Measurements from ENCODE around the gene MLLT3. TPM values are rescaled to one million over a fixed set of nuclear protein-coding genes. Genes with fewer than 3 reads are reported as not detected.

Gene MLLT3
- total RNA-seq, 2 donors from 2014 or later = 5.6 to 5.7 TPM

DNA sequence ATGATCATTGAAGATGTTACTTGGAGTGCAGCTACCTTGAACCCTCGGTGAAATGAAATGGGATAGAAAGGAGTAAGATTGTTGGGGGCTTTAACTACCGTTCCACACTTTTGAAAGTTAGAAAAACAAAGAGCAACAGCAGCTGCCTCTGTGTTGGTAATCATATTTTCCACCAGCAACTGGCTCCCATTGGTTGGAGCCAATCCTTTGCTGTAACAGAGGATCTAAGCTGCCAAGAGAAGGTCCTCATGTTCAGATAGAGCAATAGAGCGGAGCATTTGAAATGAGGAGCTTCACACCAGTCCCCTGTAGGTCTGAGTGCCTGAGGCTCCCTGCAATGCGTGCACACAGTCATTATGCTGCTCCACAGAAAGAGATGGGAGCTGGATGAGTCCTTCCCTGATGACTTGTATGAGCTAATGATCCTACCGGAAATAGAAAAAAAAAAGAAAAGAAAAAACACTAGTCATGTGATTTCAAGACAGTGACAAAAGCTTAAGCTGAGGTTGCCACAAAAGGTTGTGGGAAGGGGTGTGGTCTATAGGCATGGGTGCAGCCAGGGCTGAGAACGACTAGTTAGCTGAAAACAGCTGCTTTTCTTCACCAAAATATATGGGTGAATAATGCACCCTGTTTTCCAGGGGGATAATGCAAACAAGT is 300.7 kb downstream of the MLLT3 start:
- WGBS, 2 donors = 78 to 81% methylated on average over 6 of the region's 6 CpGs
- Histone ChIP-seq H3K4me3 (no peak overlapping the region), H3K27ac (no peak overlapping the region), H3K36me3 (replicated peaks in 1 of 2; ENCODE audit: insufficient read depth in 1 of 2, low read depth in 2 of 2) (no peaks in the 10 kb centered on the region), H3K27me3 (no peaks in the 10 kb centered on the region), H3K9me3 (no peaks in the 10 kb centered on the region), H3K4me1 (peaks cover 14% of the 10 kb centered on the region)
- intact Hi-C loops (cut with DNase I) = no loop called here
- DNase-seq (no peak), ATAC-seq (no peak)
- TF ChIP-seq POLR2A (IDR thresholded peaks at IDR 0.05) = no peak
- no peak for TF ChIP-seq CTCF (IDR thresholded peaks at IDR 0.05)

DNA sequence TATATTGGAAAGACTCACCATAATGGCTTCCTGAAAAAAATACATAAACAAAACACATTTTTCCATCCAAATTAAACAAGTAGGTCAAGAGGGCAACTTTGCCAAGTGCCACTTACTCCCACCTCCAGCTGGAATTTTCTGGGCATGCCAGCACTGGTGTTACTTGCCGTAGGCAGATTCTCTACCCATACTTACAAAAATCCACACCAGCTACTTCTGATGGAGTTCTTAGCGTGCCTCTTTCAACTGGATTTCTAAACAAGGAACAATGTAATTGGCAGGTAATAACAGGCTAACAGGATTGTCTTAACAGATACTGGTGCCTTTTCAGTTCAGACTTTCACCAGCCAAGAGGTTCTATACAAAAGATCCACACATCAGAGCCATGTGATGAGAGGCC is 301.4 kb downstream of the MLLT3 start:
- no peaks in the 10 kb centered on the region for H3K36me3 ChIP-seq (replicated peaks in 1 of 2; ENCODE audit: insufficient read depth in 1 of 2, low read depth in 2 of 2)
- intact Hi-C loops (cut with DNase I) = no loop called here
- DNase-seq = no peak
- no peak for ATAC-seq
- no peak overlapping the region for H3K4me3 ChIP-seq
- TF ChIP-seq POLR2A (IDR thresholded peaks at IDR 0.05) = no peak
- no peak for TF ChIP-seq CTCF (IDR thresholded peaks at IDR 0.05)
- 55 to 67% methylated on average over 2 of the region's 2 CpGs for WGBS, 2 donors
- H3K27ac ChIP-seq = no peak overlapping the region
- no peaks in the 10 kb centered on the region for H3K9me3 ChIP-seq
- no peaks in the 10 kb centered on the region for H3K27me3 ChIP-seq
- peaks cover 14% of the 10 kb centered on the region for H3K4me1 ChIP-seq

DNA sequence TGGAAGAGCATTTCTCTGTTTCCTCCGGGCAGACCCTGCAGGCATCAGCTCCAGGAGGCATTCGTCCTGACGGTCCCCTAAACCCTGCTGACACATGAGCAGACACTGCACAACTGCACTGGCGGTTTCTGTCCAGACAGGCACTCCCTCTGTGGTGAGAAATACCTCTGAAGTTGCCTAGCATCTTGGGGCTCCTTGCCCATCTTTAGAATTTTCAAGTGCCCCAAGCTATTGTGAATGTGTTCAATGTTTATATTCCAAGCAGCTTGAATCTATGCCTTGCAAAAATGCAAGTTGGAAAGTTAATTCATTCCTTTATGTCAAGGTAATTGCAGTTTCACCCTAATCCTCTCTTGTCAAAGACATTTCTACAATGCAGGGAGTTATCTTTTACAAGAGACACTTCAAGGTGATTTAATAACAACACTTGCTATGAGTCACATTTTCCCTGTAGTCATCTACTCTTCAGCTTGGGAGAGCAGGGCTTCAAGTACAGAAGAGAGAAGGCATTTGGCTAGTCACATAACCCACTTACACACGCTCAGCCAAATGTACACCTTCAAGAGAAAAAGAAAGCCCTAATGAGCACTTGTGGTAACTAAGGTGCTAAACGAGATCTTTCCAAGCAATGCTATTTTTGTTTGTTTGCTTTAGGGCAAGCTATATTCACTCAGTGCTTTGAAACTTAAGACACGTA is 302.5 kb downstream of the MLLT3 start:
- intact Hi-C loops (cut with DNase I) = no loop called here
- ATAC-seq = peak; percentile 27
- TF ChIP-seq CTCF (IDR thresholded peaks at IDR 0.05) (no peak), POLR2A (IDR thresholded peaks at IDR 0.05) (no peak)
- peaks cover 14% of the 10 kb centered on the region for H3K4me1 ChIP-seq
- no peak for DNase-seq
- no peak overlapping the region for H3K27ac ChIP-seq
- 52 to 64% methylated on average over 7 of the region's 7 CpGs for WGBS, 2 donors
- no peaks in the 10 kb centered on the region for H3K36me3 ChIP-seq (replicated peaks in 1 of 2; ENCODE audit: insufficient read depth in 1 of 2, low read depth in 2 of 2)
- H3K27me3 ChIP-seq = no peaks in the 10 kb centered on the region
- H3K4me3 ChIP-seq = no peak overlapping the region
- H3K9me3 ChIP-seq = no peaks in the 10 kb centered on the region

GRCh38 chr9:20319241-20319640 is 303.1 kb downstream of the MLLT3 start:
- Histone ChIP-seq H3K36me3 (replicated peaks in 1 of 2; ENCODE audit: insufficient read depth in 1 of 2, low read depth in 2 of 2) (no peaks in the 10 kb centered on the region), H3K9me3 (no peaks in the 10 kb centered on the region), H3K4me3 (no peak overlapping the region), H3K4me1 (peaks cover 14% of the 10 kb centered on the region), H3K27ac (no peak overlapping the region), H3K27me3 (no peaks in the 10 kb centered on the region)
- no peak for TF ChIP-seq POLR2A (IDR thresholded peaks at IDR 0.05)
- no peak for TF ChIP-seq CTCF (IDR thresholded peaks at IDR 0.05)
- no peak for ATAC-seq
- no peak for DNase-seq
- intact Hi-C loops (cut with DNase I) = no loop called here
- 63% methylated on average over 7 to 8 of the region's 8 CpGs for WGBS, 2 donors

DNA sequence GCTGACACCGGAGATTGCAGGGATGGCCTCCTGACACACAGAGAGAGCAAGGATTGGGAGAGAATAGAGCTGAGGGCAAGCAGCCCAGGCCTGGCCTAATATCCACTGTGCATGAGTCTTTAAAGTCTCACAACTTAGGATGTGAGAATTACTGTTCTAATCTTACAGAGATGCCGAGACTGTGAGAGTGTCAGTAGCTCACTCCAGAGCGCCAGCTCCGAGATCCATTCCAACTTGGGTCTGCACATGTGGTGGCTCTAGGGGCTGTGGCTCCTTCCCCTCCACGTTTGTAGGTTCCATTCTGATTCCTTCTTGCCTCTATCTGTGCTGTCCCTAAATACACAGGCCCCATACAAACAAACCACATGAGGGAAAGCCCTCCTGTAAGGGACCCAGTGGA is 304.6 kb downstream of the MLLT3 start:
- peaks cover 14% of the 10 kb centered on the region for H3K4me1 ChIP-seq
- ATAC-seq = no peak
- intact Hi-C loops (cut with DNase I) = no loop called here

More for the DNA sequence above, 304.6 kb downstream of the MLLT3 start:
- 89 to 90% methylated on average over 5 of the region's 5 CpGs for WGBS, 2 donors
- Histone ChIP-seq H3K9me3 (no peaks in the 10 kb centered on the region), H3K4me3 (no peak overlapping the region), H3K27me3 (no peaks in the 10 kb centered on the region), H3K27ac (no peak overlapping the region), H3K36me3 (replicated peaks in 1 of 2; ENCODE audit: insufficient read depth in 1 of 2, low read depth in 2 of 2) (no peaks in the 10 kb centered on the region)
- TF ChIP-seq CTCF (IDR thresholded peaks at IDR 0.05) (no peak), POLR2A (IDR thresholded peaks at IDR 0.05) (no peak)
- DNase-seq = no peak

Data from body of pancreas (tissue), 4 donors.